ENCODE data around the gene TMEM132A. TPM values are rescaled to one million over a fixed set of nuclear protein-coding genes. Genes with fewer than 3 reads are reported as not detected.
A peak's percentile ranks its signal among the peaks of the same experiment; 100 is the strongest.

TMEM132A gene
- total RNA-seq, 1 donor = 3.7 TPM

- TF ChIP-seq CTCF (IDR thresholded peaks at IDR 0.05; ENCODE audit: insufficient read depth, low read length) = no peak
Observed at GRCh38 chr11:60879971-60880588, 44.2 kb upstream of the TMEM132A start.

GRCh38 chr11:60880643-60881282 is 43.5 kb upstream of the TMEM132A start:
- no peak overlapping the region for H3K4me3 ChIP-seq (ENCODE audit: low read depth, low read length)
- no peak for DNase-seq (ENCODE audit: low read depth)
- no peak for TF ChIP-seq CTCF (IDR thresholded peaks at IDR 0.05; ENCODE audit: insufficient read depth, low read length)

More at GRCh38 chr11:60879971-60880588, 44.2 kb upstream of the TMEM132A start:
- no peak for DNase-seq (ENCODE audit: low read depth)
- H3K4me3 ChIP-seq (ENCODE audit: low read depth, low read length) = no peak overlapping the region

- DNase-seq (ENCODE audit: low read depth) = peak; percentile 57
- TF ChIP-seq CTCF (IDR thresholded peaks at IDR 0.05; ENCODE audit: insufficient read depth, low read length) = peak; percentile 70
- no peak overlapping the region for H3K4me3 ChIP-seq (ENCODE audit: low read depth, low read length)
Observed at GRCh38 chr11:60887556-60887955, 36.7 kb upstream of the TMEM132A start.

GRCh38 chr11:60889869-60890311 is 34.4 kb upstream of the TMEM132A start:
- H3K4me3 ChIP-seq (ENCODE audit: low read depth, low read length) = no peak overlapping the region
- no peak for TF ChIP-seq CTCF (IDR thresholded peaks at IDR 0.05; ENCODE audit: insufficient read depth, low read length)
- no peak for DNase-seq (ENCODE audit: low read depth)

- no peak for TF ChIP-seq CTCF (IDR thresholded peaks at IDR 0.05; ENCODE audit: insufficient read depth, low read length)
- H3K4me3 ChIP-seq (ENCODE audit: low read depth, low read length) = no peak overlapping the region
- no peak for DNase-seq (ENCODE audit: low read depth)
Observed at GRCh38 chr11:60890696-60891095, 33.6 kb upstream of the TMEM132A start.

GRCh38 chr11:60891103-60891741 is 33.0 kb upstream of the TMEM132A start:
- TF ChIP-seq CTCF (IDR thresholded peaks at IDR 0.05; ENCODE audit: insufficient read depth, low read length) = no peak
- DNase-seq (ENCODE audit: low read depth) = no peak
- H3K4me3 ChIP-seq (ENCODE audit: low read depth, low read length) = no peak overlapping the region

All from fibroblast of the aortic adventitia (primary cell).